Upper lobe of right lung (tissue), 1 donor: ENCODE data around the gene HDAC4. TPM values are rescaled to one million over a fixed set of nuclear protein-coding genes. Genes with fewer than 3 reads are reported as not detected.

Source experiments
- ATAC-seq: fragments of 200-7000 bp; cut with Tn5 transposase; one replicate; pipeline ENCODE4 v1.9.1; 2020; ENCODE audit warnings: mild to moderate bottlenecking, moderate library complexity
- DNase-seq: peaks from one replicate; pipeline ENCODE4 v3.0.0-alpha.2; 2020
- H3K27ac ChIP-seq: fragments of 200-600 bp; one replicate; pipeline ENCODE4 v1.8.0; 2022
- H3K27me3 ChIP-seq: fragments of 200-600 bp; one replicate; pipeline ENCODE4 v1.8.0; 2022; ENCODE audit warnings: mild to moderate bottlenecking
- H3K36me3 ChIP-seq: fragments of 200-600 bp; one replicate; pipeline ENCODE4 v1.8.0; 2022
- H3K4me1 ChIP-seq: fragments of 200-600 bp; one replicate; pipeline ENCODE4 v1.8.0; 2022
- H3K4me3 ChIP-seq: fragments of 200-600 bp; one replicate; pipeline ENCODE4 v1.8.0; 2022; ENCODE audit warnings: mild to moderate bottlenecking
- H3K9me3 ChIP-seq: fragments of 200-600 bp; one replicate; pipeline ENCODE4 v1.8.0; 2022
- CTCF ChIP-seq: fragments of 200-600 bp; IDR thresholded peaks from one replicate; pipeline ENCODE4 v1.8.0; 2022; ENCODE audit warnings: antibody characterized with exemption
- intact Hi-C: fragments of 100-400 bp; cut with DNase I; formaldehyde crosslinking; loops from one replicate; pipeline ENCODE4 v1.11.0; 2022
- total RNA-seq: library from RNA; stranded (reverse); fragmentation: NEBNext Ultra II Directional; extraction: Animal tissue kit (Norgen Biotek cat#: 25700); gene quantifications from one replicate; pipeline ENCODE4 v1.2.1, GENCODE V29; 2021
- donor health status: DM: no; HTN: yes; CAD: no; lungs with severe emphysema.

HDAC4 gene
- total RNA-seq, 1 donor from 2014 or later, result 44.1 TPM

GRCh38 chr2:239365782-239366435 lies 34.9 kb downstream of the HDAC4 start:
- ATAC-seq (no peak), DNase-seq (no peak)
- TF ChIP-seq CTCF, result no peak
- Histone ChIP-seq H3K27me3 (no peaks in the 10 kb centered on the region), H3K36me3 (no peaks in the 10 kb centered on the region), H3K4me3 (no peak overlapping the region), H3K9me3 (no peaks in the 10 kb centered on the region), H3K4me1 (no peaks in the 10 kb centered on the region), H3K27ac (no peak overlapping the region)
- intact Hi-C loops, result no loop called here

GRCh38 chr2:239365071-239365781 lies 35.6 kb downstream of the HDAC4 start:
- TF ChIP-seq CTCF, result no peak
- H3K9me3 ChIP-seq, result no peaks in the 10 kb centered on the region
- H3K36me3 ChIP-seq, result no peaks in the 10 kb centered on the region
- no peak for DNase-seq
- no peaks in the 10 kb centered on the region for H3K4me1 ChIP-seq
- no peak overlapping the region for H3K4me3 ChIP-seq
- no peak for ATAC-seq
- intact Hi-C loops, result no loop called here
- H3K27ac ChIP-seq, result no peak overlapping the region
- H3K27me3 ChIP-seq, result no peaks in the 10 kb centered on the region

GRCh38 chr2:239363946-239364637 lies 36.7 kb downstream of the HDAC4 start:
- no peaks in the 10 kb centered on the region for H3K9me3 ChIP-seq
- ATAC-seq, result no peak
- intact Hi-C loops, result no loop called here
- no peak for DNase-seq
- H3K36me3 ChIP-seq, result no peaks in the 10 kb centered on the region
- no peak for TF ChIP-seq CTCF
- no peak overlapping the region for H3K4me3 ChIP-seq
- no peaks in the 10 kb centered on the region for H3K27me3 ChIP-seq
- no peak overlapping the region for H3K27ac ChIP-seq
- H3K4me1 ChIP-seq, result no peaks in the 10 kb centered on the region

GRCh38 chr2:239362507-239362906 lies 38.3 kb downstream of the HDAC4 start:
- ATAC-seq (no peak), DNase-seq (no peak)
- no peaks in the 10 kb centered on the region for H3K9me3 ChIP-seq
- no peak overlapping the region for H3K4me3 ChIP-seq
- intact Hi-C loops, result no loop called here
- no peaks in the 10 kb centered on the region for H3K4me1 ChIP-seq
- no peak overlapping the region for H3K27ac ChIP-seq
- H3K27me3 ChIP-seq, result no peaks in the 10 kb centered on the region
- no peaks in the 10 kb centered on the region for H3K36me3 ChIP-seq
- TF ChIP-seq CTCF, result no peak

- no peaks in the 10 kb centered on the region for H3K27me3 ChIP-seq
- DNase-seq (no peak), ATAC-seq (no peak)
- H3K4me3 ChIP-seq, result no peak overlapping the region
- H3K9me3 ChIP-seq, result no peaks in the 10 kb centered on the region
- H3K36me3 ChIP-seq, result no peaks in the 10 kb centered on the region
- H3K27ac ChIP-seq, result no peak overlapping the region
- intact Hi-C loops, result no loop called here
- no peaks in the 10 kb centered on the region for H3K4me1 ChIP-seq
- TF ChIP-seq CTCF, result no peak
Measured at GRCh38 chr2:239361311-239361642, 39.5 kb downstream of the HDAC4 start.
